OCI-LY3 (cell line): ENCODE measurements around the gene ANKRD6.

Source experiments
- H2AFZ ChIP-seq: fragments of 200-600, 300-600 bp; shearing (Covaris generic); 2 replicates; pipeline ENCODE4 v1.6.0; 2014; ENCODE audit warnings: antibody characterized with exemption, low read depth, low read length
- H3K27ac ChIP-seq: fragments of 200-600, 300-600 bp; sonication (generic); 2 replicates; pipeline ENCODE4 v1.5.1; 2014; ENCODE audit warnings: mild to moderate bottlenecking, low read length, moderate library complexity, mixed read lengths
- H3K27me3 ChIP-seq: fragments of 200-600, 300-600 bp; sonication (generic); 2 replicates; pipeline ENCODE4 v1.6.1; 2014; ENCODE audit warnings: low read depth, low read length, mixed read lengths
- H3K36me3 ChIP-seq: fragments of 200-600, 300-600 bp; sonication (generic); replicated peaks from 2 replicates; pipeline ENCODE3; 2014; ENCODE audit warnings: low read depth, low read length, mixed read lengths
- H3K4me1 ChIP-seq: fragments of 300-600, 200-600 bp; sonication (generic); 2 replicates; pipeline ENCODE4 v1.6.1; 2014; ENCODE audit warnings: low read length, mixed read lengths
- H3K4me2 ChIP-seq: fragments of 200-600, 300-600 bp; sonication (generic); 2 replicates; pipeline ENCODE4 v1.6.1; 2014; ENCODE audit warnings: low read length, mixed read lengths
- H3K4me3 ChIP-seq: fragments of 300-600, 200-600 bp; sonication (generic); 2 replicates; pipeline ENCODE4 v1.5.1; 2014; ENCODE audit warnings: antibody characterized with exemption, mild to moderate bottlenecking, low read length, moderate library complexity
- H3K79me2 ChIP-seq: fragments of 300-600, 200-600 bp; shearing (Covaris generic); 2 replicates; pipeline ENCODE4 v1.6.1; 2014; ENCODE audit warnings: mild to moderate bottlenecking, low read length, mixed read lengths
- H3K9ac ChIP-seq: fragments of 300-600, 200-600 bp; shearing (Covaris generic); 2 replicates; pipeline ENCODE4 v1.6.0; 2014; ENCODE audit warnings: mild to moderate bottlenecking, low read length, moderate library complexity
- H3K9me3 ChIP-seq: fragments of 200-600, 300-600 bp; shearing (Covaris generic); 2 replicates; pipeline ENCODE4 v1.6.1; 2014; ENCODE audit warnings: low read length, mixed read lengths; ENCODE audit not compliant: insufficient read depth
- H4K20me1 ChIP-seq: fragments of 200-600, 300-600 bp; sonication (generic); 2 replicates; pipeline ENCODE4 v1.6.1; 2016; ENCODE audit warnings: low read length, mixed read lengths; ENCODE audit not compliant: insufficient read depth
- EZH2phosphoT487 ChIP-seq: fragments of 200-600 bp; shearing (Covaris generic); IDR thresholded peaks from 2 replicates; pipeline ENCODE4 v1.6.1; 2018; ENCODE audit warnings: antibody characterized with exemption, mixed run types, low read depth
- TF ChIP-seq, protein P1 (sequence below): fragments of 200-600, 300-600 bp; sonication (generic); IDR thresholded peaks from 2 replicates; pipeline ENCODE4 v1.5.1; 2014; ENCODE audit warnings: antibody characterized with exemption, low read length, low read depth

ANKRD6 gene

GRCh38 chr6:89500611-89501010, 67.7 kb downstream of the ANKRD6 start:
- H4K20me1 ChIP-seq: no peaks in the 10 kb centered on the region
- TF ChIP-seq, protein P1, sequence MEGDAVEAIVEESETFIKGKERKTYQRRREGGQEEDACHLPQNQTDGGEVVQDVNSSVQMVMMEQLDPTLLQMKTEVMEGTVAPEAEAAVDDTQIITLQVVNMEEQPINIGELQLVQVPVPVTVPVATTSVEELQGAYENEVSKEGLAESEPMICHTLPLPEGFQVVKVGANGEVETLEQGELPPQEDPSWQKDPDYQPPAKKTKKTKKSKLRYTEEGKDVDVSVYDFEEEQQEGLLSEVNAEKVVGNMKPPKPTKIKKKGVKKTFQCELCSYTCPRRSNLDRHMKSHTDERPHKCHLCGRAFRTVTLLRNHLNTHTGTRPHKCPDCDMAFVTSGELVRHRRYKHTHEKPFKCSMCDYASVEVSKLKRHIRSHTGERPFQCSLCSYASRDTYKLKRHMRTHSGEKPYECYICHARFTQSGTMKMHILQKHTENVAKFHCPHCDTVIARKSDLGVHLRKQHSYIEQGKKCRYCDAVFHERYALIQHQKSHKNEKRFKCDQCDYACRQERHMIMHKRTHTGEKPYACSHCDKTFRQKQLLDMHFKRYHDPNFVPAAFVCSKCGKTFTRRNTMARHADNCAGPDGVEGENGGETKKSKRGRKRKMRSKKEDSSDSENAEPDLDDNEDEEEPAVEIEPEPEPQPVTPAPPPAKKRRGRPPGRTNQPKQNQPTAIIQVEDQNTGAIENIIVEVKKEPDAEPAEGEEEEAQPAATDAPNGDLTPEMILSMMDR: no peak
- no peak for TF ChIP-seq EZH2phosphoT487
- H3K27me3 ChIP-seq: 0 out of 2 replicates have a peak, but pooled peaks cover 3% of the 10 kb centered on the region
- no peaks in the 10 kb centered on the region for H3K36me3 ChIP-seq
- no peak overlapping the region for H2AFZ ChIP-seq
- H3K9me3 ChIP-seq: no peaks in the 10 kb centered on the region
- H3K9ac ChIP-seq: no peak overlapping the region
- H3K79me2 ChIP-seq: no peaks in the 10 kb centered on the region
- H3K4me1 ChIP-seq: no peaks in the 10 kb centered on the region
- H3K4me2 ChIP-seq: no peak overlapping the region
- no peak overlapping the region for H3K4me3 ChIP-seq
- H3K27ac ChIP-seq: no peak overlapping the region

GRCh38 chr6:89501222-89501621, 68.3 kb downstream of the ANKRD6 start:
- Histone ChIP-seq H3K27me3 (0 out of 2 replicates have a peak, but pooled peaks cover 3% of the 10 kb centered on the region), H3K79me2 (no peaks in the 10 kb centered on the region), H2AFZ (no peak overlapping the region), H3K4me2 (no peak overlapping the region), H3K27ac (no peak overlapping the region), H3K9me3 (no peaks in the 10 kb centered on the region), H4K20me1 (no peaks in the 10 kb centered on the region), H3K9ac (no peak overlapping the region), H3K4me1 (no peaks in the 10 kb centered on the region), H3K36me3 (no peaks in the 10 kb centered on the region), H3K4me3 (no peak overlapping the region)
- TF ChIP-seq EZH2phosphoT487: no peak
- TF ChIP-seq, protein P1: no peak

DNA sequence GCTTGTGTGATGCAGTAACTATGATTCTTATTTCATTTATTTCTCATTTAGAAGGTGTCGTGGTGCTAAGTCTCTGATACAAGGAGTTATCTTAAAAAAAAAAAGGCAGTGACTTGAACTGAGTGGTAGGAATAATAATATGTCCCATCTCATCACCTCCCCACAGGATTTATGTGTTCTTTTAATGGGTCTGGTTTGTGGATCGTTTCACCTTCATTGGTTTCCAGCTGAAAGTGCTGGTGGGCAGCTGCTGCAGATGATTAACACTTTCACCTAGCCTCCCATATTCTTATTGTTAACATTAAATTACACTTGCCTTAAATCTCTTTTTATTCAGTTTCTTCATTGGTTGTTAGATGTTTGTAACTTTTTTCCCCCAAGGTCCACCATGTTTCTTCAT, 68.8 kb downstream of the ANKRD6 start:
- Histone ChIP-seq H4K20me1 (no peaks in the 10 kb centered on the region), H2AFZ (no peak overlapping the region), H3K4me3 (no peak overlapping the region), H3K27me3 (0 out of 2 replicates have a peak, but pooled peaks cover 3% of the 10 kb centered on the region), H3K79me2 (no peaks in the 10 kb centered on the region), H3K9me3 (no peaks in the 10 kb centered on the region), H3K4me2 (no peak overlapping the region), H3K27ac (no peak overlapping the region), H3K9ac (no peak overlapping the region), H3K4me1 (no peaks in the 10 kb centered on the region), H3K36me3 (no peaks in the 10 kb centered on the region)
- TF ChIP-seq, protein P1: no peak
- TF ChIP-seq EZH2phosphoT487: no peak

DNA sequence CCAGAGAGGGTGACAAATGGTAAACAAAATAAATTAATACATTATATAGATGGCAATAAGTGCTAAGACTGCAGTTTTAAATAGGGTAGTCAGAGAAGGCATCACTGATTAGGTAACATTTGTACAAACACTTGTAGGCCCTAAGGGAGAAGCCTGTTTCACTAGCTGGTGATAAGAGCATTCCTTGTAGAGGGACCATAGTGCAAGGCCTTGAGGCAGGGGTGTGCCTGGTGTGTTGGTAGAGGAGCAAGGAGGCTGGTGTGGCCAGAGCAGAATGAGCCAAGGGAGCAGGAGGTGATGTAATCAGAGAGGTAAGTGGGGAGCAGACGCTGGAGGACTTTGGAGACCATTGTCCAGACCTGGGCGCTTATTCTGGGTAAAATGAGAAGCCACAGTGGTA, 70.7 kb downstream of the ANKRD6 start:
- H3K9me3 ChIP-seq: no peaks in the 10 kb centered on the region
- no peak for TF ChIP-seq EZH2phosphoT487
- TF ChIP-seq, protein P1: no peak
- no peaks in the 10 kb centered on the region for H3K79me2 ChIP-seq
- H3K4me1 ChIP-seq: no peaks in the 10 kb centered on the region
- no peak overlapping the region for H3K4me3 ChIP-seq
- no peak overlapping the region for H3K4me2 ChIP-seq
- 0 out of 2 replicates have a peak, but pooled peaks cover 3% of the 10 kb centered on the region for H3K27me3 ChIP-seq
- no peak overlapping the region for H2AFZ ChIP-seq
- no peaks in the 10 kb centered on the region for H4K20me1 ChIP-seq
- H3K36me3 ChIP-seq: no peaks in the 10 kb centered on the region
- no peak overlapping the region for H3K27ac ChIP-seq
- no peak overlapping the region for H3K9ac ChIP-seq
